K562 (cell line): ENCODE data around the gene DNAJC1. TPM values are rescaled to one million over a fixed set of nuclear protein-coding genes. Genes with fewer than 3 reads are reported as not detected.
A peak's percentile ranks its signal among the peaks of the same experiment; 100 is the strongest.

ENCODE experiments used
- ATF6 ChIP-seq: sonication (generic); formaldehyde crosslinking; IDR thresholded peaks from 2 replicates; pipeline ENCODE4 v1.4.0; 2020; ENCODE audit warnings: mild to moderate bottlenecking, missing genetic modification reagents
- ATF7 ChIP-seq: fragments of 450-650 bp; IDR thresholded peaks from 2 replicates; pipeline ENCODE4 v1.7.1; 2014; ENCODE audit warnings: mild to moderate bottlenecking, moderate library complexity
- ETV1 ChIP-seq: fragments of 450-650 bp; conservative IDR thresholded peaks from 2 replicates; pipeline ENCODE4 v1.6.1; 2016; ENCODE audit warnings: missing genetic modification characterization, control low read depth, low read depth, missing compliant biosample characterization
- JUNB ChIP-seq: fragments of 450-650 bp; formaldehyde crosslinking; conservative IDR thresholded peaks from 2 replicates; pipeline ENCODE4 v1.4.0; 2020; ENCODE audit warnings: mild to moderate bottlenecking
- NFE2 ChIP-seq: IDR thresholded peaks from 2 replicates; pipeline ENCODE4 v1.6.1; 2014; ENCODE audit warnings: antibody characterized with exemption, low read depth
- POLR3G ChIP-seq: IDR thresholded peaks from 2 replicates; pipeline ENCODE4 v1.6.1; 2011; ENCODE audit not compliant: insufficient read length, insufficient replicate concordance; ENCODE audit errors: extremely low read depth
- SOX6 ChIP-seq: fragments of 450-650 bp; IDR thresholded peaks from 2 replicates; pipeline ENCODE4 v1.6.1; 2014; ENCODE audit warnings: mild to moderate bottlenecking
- TCF7 ChIP-seq: sonication (generic); IDR thresholded peaks from 2 replicates; pipeline ENCODE4 v1.6.1; 2016; ENCODE audit warnings: antibody characterized with exemption, borderline replicate concordance
- THAP7 ChIP-seq: fragments of 250-450 bp; sonication (Bioruptor Pico); IDR thresholded peaks from 2 replicates; pipeline ENCODE4 v1.5.0; 2021
- YY1 ChIP-seq, 3 experiments: IDR thresholded peaks; 2 replicates each; pipeline ENCODE4 v1.6.1; 2011; ENCODE audit warnings: low read length in 2 of 3, mild to moderate bottlenecking in 2 of 3, moderate library complexity in 2 of 3, borderline replicate concordance in 1 of 3, control low read depth in 1 of 3, low read depth in 1 of 3; ENCODE audit not compliant: insufficient read depth in 3 of 3, insufficient replicate concordance in 2 of 3, control insufficient read depth in 1 of 3, insufficient read length in 1 of 3; ENCODE audit errors: extremely low read depth in 1 of 3
- ZNF384 ChIP-seq: IDR thresholded peaks from 2 replicates; pipeline ENCODE4 v1.6.1; 2012; ENCODE audit warnings: low read depth, low read length, improper control_type of control experiment
- ZNF407 ChIP-seq: fragments of 450-650 bp; IDR thresholded peaks from 2 replicates; pipeline ENCODE4 v1.6.1; 2016; ENCODE audit warnings: low read depth
- ZNF512 ChIP-seq: IDR thresholded peaks from 2 replicates; pipeline ENCODE4 v1.6.1; 2016; ENCODE audit warnings: missing genetic modification characterization, missing compliant biosample characterization
- ZNF696 ChIP-seq: fragments of 250-450 bp; sonication (Bioruptor Pico); conservative IDR thresholded peaks from 2 replicates; pipeline ENCODE4 v1.4.0; 2020; ENCODE audit warnings: mild to moderate bottlenecking, moderate library complexity
- polyA plus RNA-seq, 8 experiments: library from polyadenylated mRNA; depleted of rRNA in 4 of 8; stranded (reverse) in 5 of 8; unstranded in 3 of 8; fragments of >200 nt; fragmentation: Nextera tagmentation in 2 of 8; fragmentation: Illumina TruSeq in 1 of 8; extraction: Ambion mirVana in 2 of 8; extraction: Trizol in 1 of 8; gene quantifications; 2 replicates each; pipeline versions ENCODE4 v1.2.1 to v1.2.3, GENCODE V29; 2011 to 2014; ENCODE audit warnings: inconsistent platforms in 1 of 8, missing spikeins in 1 of 8
- total RNA-seq, 7 experiments: library from RNA; depleted of rRNA in 6 of 7; stranded (reverse); fragments of >200 nt in 6 of 7; fragmentation: Illumina TruSeq in 2 of 7; extraction: Trizol in 2 of 7; gene quantifications; 2 replicates each; pipeline versions ENCODE4 v1.2.1 to v1.2.3, GENCODE V29; 2011 to 2021; ENCODE audit warnings: low replicate concordance in 1 of 7

The DNAJC1 gene
- total and polyA plus RNA-seq, 9 of the 15 experiments (the other 6 are each of a cell fraction or from before 2014, with no cell fraction given), result 5.4 to 77.6 (median 40.3) TPM

- TF ChIP-seq ZNF407 (no peak), ZNF512 (no peak), YY1 (IDR thresholded peaks at IDR 0.05; ENCODE audit: borderline replicate concordance in 1 of 3, control insufficient read depth in 1 of 3, extremely low read depth in 1 of 3, insufficient read depth in 3 of 3, insufficient read length in 1 of 3, insufficient replicate concordance in 2 of 3, low read depth in 1 of 3, low read length in 2 of 3) (no peak), SOX6 (no peak), ZNF384 (no peak), ZNF696 (CRISPR knock-in tag) (no peak), TCF7 (no peak), THAP7 (CRISPR knock-in tag) (no peak), ETV1 (tag) (peak; percentile 31), POLR3G (no peak), NFE2 (no peak), ATF7 (0 out of 2 replicates have a peak, but pooled peaks have one; percentile 33), JUNB (CRISPR knock-in tag) (no peak), ATF6 (CRISPR knock-in tag) (no peak)
Observed at GRCh38 chr10:22022257-22023032, 18.9 kb upstream of the DNAJC1 start (continued).
